IPS DF 6.9 (cell line): ENCODE data around the gene ABHD2.

Source experiments
- DNase-seq: peaks from one replicate; pipeline ENCODE4 v3.0.0-alpha.2; 2013; ENCODE audit warnings: low read depth, low spot score
- H3K27ac ChIP-seq: one replicate; pipeline ENCODE4 v1.5.1; 2013; ENCODE audit warnings: low read length, control low read depth
- H3K27me3 ChIP-seq: 2 replicates; pipeline ENCODE4 v1.6.1; 2013; ENCODE audit warnings: mild to moderate bottlenecking, low read length; ENCODE audit not compliant: control insufficient read depth, insufficient read depth
- H3K36me3 ChIP-seq: 2 replicates; pipeline ENCODE4 v1.6.1; 2013; ENCODE audit warnings: low read length; ENCODE audit not compliant: control insufficient read depth, insufficient read depth
- H3K4me1 ChIP-seq: 2 replicates; pipeline ENCODE4 v1.6.1; 2013; ENCODE audit warnings: low read length; ENCODE audit not compliant: control insufficient read depth, insufficient read depth
- H3K4me3 ChIP-seq: 2 replicates; pipeline ENCODE4 v1.5.1; 2013; ENCODE audit warnings: mild to moderate bottlenecking, low read length
- H3K9me3 ChIP-seq: 2 replicates; pipeline ENCODE4 v1.6.1; 2013; ENCODE audit warnings: low read length, inconsistent platforms; ENCODE audit not compliant: control insufficient read depth, insufficient read depth
- WGBS: extraction: QIAGEN DNeasy Blood & Tissue Kit; methylation state at CpG from one replicate; pipeline ENCODE4 v1.1.7; 2013; ENCODE audit warnings: mixed read lengths, missing lambda C conversion rate; ENCODE audit not compliant: insufficient read length, insufficient coverage; 5-methylcytosine and 5-hydroxymethylcytosine counted together

The ABHD2 gene

DNA sequence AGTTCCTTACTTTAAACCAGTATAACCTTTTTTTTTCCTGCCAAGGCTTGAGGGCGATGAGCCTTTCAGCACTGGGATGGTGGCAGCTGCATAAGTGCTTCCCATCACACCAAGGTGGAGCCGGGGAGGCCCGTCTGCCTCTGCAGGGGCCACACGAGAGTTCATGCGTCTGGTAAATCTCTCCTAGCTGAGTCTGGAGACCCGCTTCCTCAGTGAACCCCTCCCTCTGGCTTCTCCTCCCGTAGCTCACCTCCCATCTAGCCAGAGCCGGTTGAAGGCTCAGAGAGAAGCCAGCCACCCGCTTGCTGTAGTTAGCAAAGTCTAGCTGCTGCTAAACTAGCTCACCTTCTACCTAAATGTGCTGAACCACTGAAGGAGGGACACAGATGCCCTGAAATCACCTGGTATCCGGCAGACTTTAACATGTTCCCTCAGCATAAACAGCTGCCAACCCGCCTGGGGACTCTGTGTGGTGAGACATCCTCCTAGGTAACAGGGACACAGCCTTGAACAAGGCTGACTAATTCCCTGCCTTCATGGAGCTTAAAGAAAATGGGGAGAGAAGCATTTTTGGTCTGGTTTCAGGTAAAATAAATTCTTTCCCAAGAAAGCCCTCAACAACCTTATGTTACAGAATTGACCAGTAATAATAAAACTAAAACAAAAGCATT is 90.2 kb downstream of the ABHD2 start:
- H3K4me3 ChIP-seq, result no peak overlapping the region
- no CpG with 5 or more reads among the region's 11 CpGs for WGBS
- H3K27me3 ChIP-seq, result no peaks in the 10 kb centered on the region
- H3K36me3 ChIP-seq, result no peaks in the 10 kb centered on the region
- DNase-seq, result no peak
- no peak overlapping the region for H3K27ac ChIP-seq
- H3K9me3 ChIP-seq, result no peaks in the 10 kb centered on the region
- no peaks in the 10 kb centered on the region for H3K4me1 ChIP-seq

DNA sequence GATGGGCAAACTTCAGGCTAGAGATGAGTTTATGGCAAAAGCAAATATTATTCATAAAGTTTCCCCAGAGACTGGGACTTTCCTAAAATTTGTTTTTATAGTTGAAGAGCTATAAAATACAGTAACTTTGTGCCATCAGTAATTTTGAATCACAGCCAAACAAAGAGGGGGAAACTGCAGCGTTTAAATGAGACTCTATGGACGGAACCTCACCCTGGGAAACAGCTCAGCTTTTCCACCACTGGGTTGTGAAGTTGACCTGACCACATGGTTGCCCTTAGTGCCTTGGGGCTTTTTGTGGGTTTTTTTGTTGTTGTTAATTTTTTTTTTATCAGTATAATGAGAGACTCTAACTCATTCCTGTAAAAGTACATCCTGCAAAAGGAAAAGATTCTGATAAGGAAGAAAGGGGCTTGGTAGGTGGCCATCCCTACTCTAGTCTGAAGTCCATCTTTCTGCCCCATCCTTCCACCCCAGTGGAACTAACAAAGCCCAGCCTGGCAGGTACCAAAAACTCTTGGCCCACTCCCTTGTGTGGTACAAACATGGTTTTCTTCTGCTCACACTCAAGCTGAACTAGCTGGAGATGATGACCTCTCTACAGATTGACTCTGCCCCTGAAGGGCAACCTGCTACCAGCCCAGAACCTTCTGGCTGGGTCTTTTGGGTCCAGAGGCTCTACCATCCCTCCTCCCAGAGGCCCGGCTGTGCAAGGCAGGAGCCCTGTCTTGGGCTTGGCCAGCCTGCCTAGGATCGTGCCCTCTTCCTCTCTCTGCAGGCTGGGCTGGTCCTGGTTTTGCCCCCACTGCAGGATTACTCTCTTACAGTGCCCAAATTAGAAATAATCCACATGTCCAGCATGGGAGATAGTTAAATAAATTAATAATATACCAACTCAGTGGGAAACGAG is 92.0 kb downstream of the ABHD2 start:
- DNase-seq, result no peak
- H3K27me3 ChIP-seq, result no peaks in the 10 kb centered on the region
- no peaks in the 10 kb centered on the region for H3K9me3 ChIP-seq
- H3K36me3 ChIP-seq, result no peaks in the 10 kb centered on the region
- H3K4me3 ChIP-seq, result no peak overlapping the region
- WGBS, result no CpG with 5 or more reads among the region's 5 CpGs
- H3K4me1 ChIP-seq, result no peaks in the 10 kb centered on the region
- H3K27ac ChIP-seq, result no peak overlapping the region

DNA sequence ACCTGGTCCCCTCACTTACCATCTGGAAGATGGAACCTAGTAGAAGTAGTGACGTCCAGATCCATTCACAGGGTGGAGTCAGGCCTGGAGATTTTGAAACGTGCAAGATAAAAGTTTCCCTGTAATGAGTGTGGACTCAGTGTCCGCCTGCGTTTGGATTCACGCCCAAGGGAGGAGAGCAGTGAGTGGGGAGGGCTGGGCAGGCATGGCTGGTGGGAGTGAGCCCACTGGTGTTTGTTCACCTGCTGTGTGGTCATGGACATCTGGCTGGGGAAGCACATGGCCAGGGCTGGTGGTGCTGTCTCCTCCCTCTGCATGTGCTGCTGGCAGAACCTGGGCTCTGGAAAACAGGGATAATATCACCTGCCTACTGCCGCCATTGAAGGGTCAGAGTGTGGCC is 96.1 kb downstream of the ABHD2 start:
- DNase-seq, result no peak

DNA sequence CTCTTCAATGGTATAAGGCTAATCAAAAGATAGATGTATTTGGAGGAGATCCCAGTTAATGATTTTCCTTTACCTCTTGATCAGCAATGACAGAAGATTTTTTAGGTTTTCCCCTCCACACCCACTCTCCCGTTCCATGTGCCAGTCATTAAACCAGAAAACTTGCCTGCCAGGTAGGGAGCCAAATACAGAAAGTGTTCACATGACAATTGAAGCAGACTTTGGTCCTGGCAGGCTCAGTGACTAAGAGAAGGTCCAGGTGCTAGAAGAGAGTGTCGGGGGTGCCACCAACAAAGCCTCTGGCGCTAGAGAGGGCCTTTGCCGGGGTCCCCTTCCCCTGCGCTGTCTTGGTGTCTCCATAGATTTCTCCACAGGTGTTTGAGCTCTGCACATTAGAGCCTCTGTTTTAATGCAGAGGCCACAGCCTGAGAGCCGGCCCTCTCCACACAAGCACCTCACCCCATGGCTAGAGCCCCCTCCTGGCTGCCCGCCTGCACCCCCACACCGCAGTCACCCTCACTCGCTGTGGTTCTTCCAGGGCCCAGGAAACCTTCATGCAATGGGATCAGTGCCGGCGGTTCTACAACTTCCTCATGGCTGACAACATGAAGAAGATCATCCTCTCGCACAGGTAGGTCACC is 96.8 kb downstream of the ABHD2 start:
- Histone ChIP-seq H3K27me3 (no peaks in the 10 kb centered on the region), H3K4me3 (no peak overlapping the region), H3K4me1 (no peaks in the 10 kb centered on the region), H3K9me3 (no peaks in the 10 kb centered on the region), H3K36me3 (peaks cover 2% of the 10 kb centered on the region; the same call in 1 of the 2 replicates), H3K27ac (no peak overlapping the region)
- WGBS, result no CpG with 5 or more reads among the region's 12 CpGs
- DNase-seq, result no peak

More for the DNA sequence above, 96.1 kb downstream of the ABHD2 start:
- H3K9me3 ChIP-seq, result no peaks in the 10 kb centered on the region
- H3K36me3 ChIP-seq, result peaks cover 2% of the 10 kb centered on the region; the same call in 1 of the 2 replicates
- no peaks in the 10 kb centered on the region for H3K27me3 ChIP-seq
- no peaks in the 10 kb centered on the region for H3K4me1 ChIP-seq
- no peak overlapping the region for H3K27ac ChIP-seq
- WGBS, result no CpG with 5 or more reads among the region's 6 CpGs
- H3K4me3 ChIP-seq, result no peak overlapping the region

DNA sequence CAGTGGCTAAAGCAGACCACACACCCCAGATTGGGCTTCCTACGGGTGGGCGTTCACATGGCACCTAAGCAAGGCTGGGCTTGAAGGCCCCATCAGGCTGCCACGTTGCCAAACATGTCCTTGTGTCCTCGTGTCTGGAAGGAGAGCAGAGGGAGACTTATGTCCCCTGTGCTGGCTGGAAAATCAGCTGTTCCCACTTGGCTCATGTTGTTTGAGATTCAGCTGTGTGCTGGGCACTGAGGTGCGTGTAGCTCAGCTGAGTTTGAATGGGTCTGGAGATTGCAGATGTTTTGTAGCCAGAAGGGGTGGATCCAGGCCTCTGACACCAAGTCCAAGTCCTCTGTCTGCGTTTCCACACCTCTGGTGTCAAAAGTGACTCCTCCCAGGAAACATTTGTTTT is 98.5 kb downstream of the ABHD2 start:
- Histone ChIP-seq H3K27ac (no peak overlapping the region), H3K4me1 (no peaks in the 10 kb centered on the region), H3K4me3 (no peak overlapping the region), H3K27me3 (no peaks in the 10 kb centered on the region), H3K36me3 (peaks cover 2% of the 10 kb centered on the region), H3K9me3 (no peaks in the 10 kb centered on the region)
- no CpG with 5 or more reads among the region's 6 CpGs for WGBS
- DNase-seq, result no peak

DNA sequence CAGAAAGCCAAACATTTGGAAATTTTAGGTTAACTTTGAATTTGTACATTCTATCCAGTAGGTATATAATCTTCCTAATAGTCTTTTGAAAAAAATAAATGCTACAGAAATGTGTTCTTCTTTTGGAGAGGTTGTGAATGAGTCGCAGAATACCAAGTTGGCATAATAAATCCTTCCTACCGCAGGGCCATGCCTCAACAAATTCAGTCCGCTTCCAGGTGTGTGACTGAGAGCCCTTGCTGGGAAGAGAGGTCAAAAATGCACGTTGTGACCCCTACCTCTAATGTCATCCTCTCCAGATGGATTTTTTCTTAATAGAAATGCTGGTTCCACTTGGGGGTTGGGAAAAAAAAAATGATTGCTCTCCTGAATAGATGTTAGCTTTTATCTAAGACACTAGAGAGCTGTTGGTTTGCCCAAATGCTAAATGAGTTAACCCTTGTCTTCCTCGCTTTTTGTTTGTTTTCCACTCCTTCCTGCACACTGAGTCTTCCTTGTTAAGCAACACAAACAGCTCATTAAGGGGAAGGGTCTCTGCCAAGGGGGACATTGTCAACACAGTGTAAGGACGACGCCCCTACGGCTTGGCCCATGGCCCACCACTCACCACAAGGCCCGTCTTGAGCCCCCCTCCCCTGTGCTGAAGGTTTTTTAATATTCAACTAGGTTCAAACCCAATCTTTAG is 99.2 kb downstream of the ABHD2 start:
- Histone ChIP-seq H3K4me1 (no peaks in the 10 kb centered on the region), H3K27ac (no peak overlapping the region), H3K4me3 (no peak overlapping the region), H3K9me3 (no peaks in the 10 kb centered on the region), H3K36me3 (peaks cover 2% of the 10 kb centered on the region), H3K27me3 (no peaks in the 10 kb centered on the region)
- DNase-seq, result no peak
- WGBS, result no CpG with 5 or more reads among the region's 9 CpGs

DNA sequence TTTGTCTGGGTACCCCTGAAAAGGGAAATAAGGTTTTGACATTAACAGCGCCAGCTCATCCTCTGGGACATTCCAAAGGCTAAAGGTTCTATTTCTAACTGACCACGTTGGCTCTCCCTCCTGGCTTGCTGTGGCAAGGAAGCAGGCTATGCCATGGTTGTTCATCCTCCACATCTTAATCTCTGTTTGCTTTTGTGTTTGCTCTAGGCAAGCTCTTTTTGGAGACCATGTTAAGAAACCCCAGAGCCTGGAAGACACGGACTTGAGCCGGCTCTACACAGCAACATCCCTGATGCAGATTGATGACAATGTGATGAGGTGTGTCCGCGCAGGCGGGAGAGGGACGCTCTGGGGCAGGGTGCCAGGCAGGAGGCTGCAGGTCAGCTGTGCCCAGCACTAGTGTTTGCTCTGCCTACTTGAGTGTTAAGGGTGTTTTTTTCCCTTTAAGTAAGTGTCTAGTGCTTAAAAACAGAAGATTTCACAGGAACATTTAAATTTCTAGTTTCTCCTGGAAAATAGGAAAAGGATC is 99.8 kb downstream of the ABHD2 start:
- H3K4me3 ChIP-seq, result no peak overlapping the region
- H3K9me3 ChIP-seq, result no peaks in the 10 kb centered on the region
- no CpG with 5 or more reads among the region's 8 CpGs for WGBS
- H3K36me3 ChIP-seq, result peaks cover 2% of the 10 kb centered on the region
- no peaks in the 10 kb centered on the region for H3K4me1 ChIP-seq
- no peak overlapping the region for H3K27ac ChIP-seq
- DNase-seq, result no peak
- H3K27me3 ChIP-seq, result no peaks in the 10 kb centered on the region

DNA sequence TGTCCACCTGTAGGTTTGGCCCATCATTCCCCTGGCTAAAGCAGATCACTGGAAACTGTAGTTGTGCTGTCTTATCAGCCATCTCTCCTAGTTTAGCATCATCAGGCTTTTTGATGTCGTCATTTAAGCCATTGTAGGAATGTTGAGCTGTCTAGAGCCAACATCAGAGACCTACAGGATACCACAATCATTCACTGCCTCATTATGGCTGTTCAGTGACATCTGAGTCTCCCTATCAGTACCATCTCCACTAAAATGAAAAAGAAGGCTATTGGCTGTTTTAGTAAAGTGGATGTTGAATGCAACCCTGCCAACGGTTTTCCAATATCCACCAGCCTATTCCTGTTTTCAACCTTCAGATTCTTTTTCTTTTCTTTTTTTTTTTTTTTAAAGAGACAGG is 103.9 kb downstream of the ABHD2 start:
- no peaks in the 10 kb centered on the region for H3K9me3 ChIP-seq
- no peak for DNase-seq
- no peaks in the 10 kb centered on the region; the same call in 1 of the 2 replicates for H3K36me3 ChIP-seq
- H3K4me3 ChIP-seq, result no peak overlapping the region
- H3K4me1 ChIP-seq, result peaks cover 2% of the 10 kb centered on the region; the same call in 1 of the 2 replicates
- H3K27me3 ChIP-seq, result no peaks in the 10 kb centered on the region
- no CpG with 5 or more reads among the region's 2 CpGs for WGBS
- H3K27ac ChIP-seq, result no peak overlapping the region

DNA sequence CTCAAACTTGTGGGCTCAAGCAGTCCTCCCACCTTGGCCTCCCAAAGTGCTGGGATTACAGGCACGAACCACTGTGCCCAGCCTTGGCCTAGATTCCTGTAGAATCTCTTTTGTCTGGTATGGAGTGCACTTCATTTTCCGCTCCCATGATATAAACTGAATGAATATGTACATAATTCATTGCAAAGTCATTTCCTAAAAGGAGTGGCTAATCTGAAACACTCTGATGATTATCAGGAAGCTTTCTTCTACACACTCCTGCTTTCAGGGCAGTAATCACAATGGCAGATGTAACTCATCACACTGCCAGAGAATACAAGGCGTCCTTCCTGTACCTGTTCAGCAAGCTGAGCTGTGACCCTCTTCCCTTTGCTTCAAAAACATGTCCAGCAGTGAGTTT is 104.5 kb downstream of the ABHD2 start:
- peaks cover 4% of the 10 kb centered on the region for H3K4me1 ChIP-seq
- H3K27ac ChIP-seq, result no peak overlapping the region
- DNase-seq, result no peak
- H3K4me3 ChIP-seq, result no peak overlapping the region
- no peaks in the 10 kb centered on the region for H3K9me3 ChIP-seq
- no peaks in the 10 kb centered on the region; the same call in 1 of the 2 replicates for H3K36me3 ChIP-seq
- WGBS, result no CpG with 5 or more reads among the region's 3 CpGs
- no peaks in the 10 kb centered on the region for H3K27me3 ChIP-seq

DNA sequence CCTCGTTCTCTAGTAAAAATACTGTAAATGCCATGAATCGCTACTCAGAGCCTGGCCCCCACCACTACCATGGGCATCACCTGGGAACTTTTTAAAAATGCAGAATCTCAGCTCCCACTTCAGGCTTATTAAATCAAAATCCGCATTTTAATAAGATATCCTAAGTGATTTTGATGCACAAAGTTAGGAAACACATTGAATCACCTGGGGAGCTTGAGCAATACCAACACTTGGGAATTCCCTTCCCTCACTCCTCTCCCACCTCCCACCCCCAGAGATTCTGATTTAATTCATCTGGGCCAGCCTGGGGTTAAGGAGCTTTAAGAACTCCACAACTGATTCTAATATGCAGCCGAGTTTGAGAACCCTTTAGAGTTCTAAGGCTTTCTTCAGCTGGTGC is 106.4 kb downstream of the ABHD2 start:
- Histone ChIP-seq H3K27ac (no peak overlapping the region), H3K4me1 (peaks cover 4% of the 10 kb centered on the region), H3K9me3 (no peaks in the 10 kb centered on the region), H3K4me3 (no peak overlapping the region), H3K27me3 (no peaks in the 10 kb centered on the region), H3K36me3 (no peaks in the 10 kb centered on the region; the same call in 1 of the 2 replicates)
- no peak for DNase-seq
- WGBS, result no CpG with 5 or more reads among the region's 4 CpGs
